Endothelial cell of umbilical vein (primary cell): Measurements from ENCODE around the gene PGAM2. TPM values are rescaled to one million over a fixed set of nuclear protein-coding genes. Genes with fewer than 3 reads are reported as not detected.

Experiments used
- BruUV-seq: library from RNA; stranded (reverse); fragments of 400-500 nt; replicated peaks from 2 replicates; lab custom pipeline; 2021; lab: Mats Ljungman, UMichigan
- CTCF ChIA-PET: fragments of 300-600, 350-600 bp; sonication (Branson Sonifier 250); formaldehyde crosslinking; loops from one replicate; lab custom pipeline; 2021; ENCODE audit warnings: antibody characterized with exemption, inconsistent platforms; lab: Charles Lee
- POLR2A ChIA-PET: fragments of 300-600, 350-600 bp; sonication (Branson Sonifier 250); formaldehyde crosslinking; loops from one replicate; lab custom pipeline; 2021; ENCODE audit warnings: antibody characterized with exemption, inconsistent platforms; lab: Charles Lee
- DNase-seq: peaks from one replicate; pipeline ENCODE4 v3.0.0-alpha.2; 2011; ENCODE audit warnings: low read depth, low spot score
- FAIRE-seq: peaks from 2 replicates; lab custom pipeline; 2011; peaks lifted over from hg19 to GRCh38; lab: Jason Lieb, UNC
- H2AFZ ChIP-seq: 2 replicates; pipeline ENCODE4 v1.6.0; 2012; ENCODE audit warnings: low read depth, low read length, control low read depth, inconsistent platforms
- H3K27ac ChIP-seq: 2 replicates; pipeline ENCODE4 v1.5.1; 2011; ENCODE audit warnings: low read depth, mild to moderate bottlenecking, control low read depth, low read length, moderate library complexity; ENCODE audit not compliant: insufficient read depth
- H3K27me3 ChIP-seq, 2 experiments: 2 replicates each; pipeline versions ENCODE4 v1.6.0 to v1.6.1; 2011; ENCODE audit warnings: low read length in 2 of 2, mixed read lengths in 1 of 2; ENCODE audit not compliant: control insufficient read depth in 2 of 2, insufficient read depth in 2 of 2
- H3K36me3 ChIP-seq, 2 experiments: 2 replicates in 1 of 2; 3 replicates in 1 of 2; pipeline ENCODE4 v1.5.1; 2011; ENCODE audit warnings: low read length in 2 of 2, mild to moderate bottlenecking in 1 of 2, moderate library complexity in 1 of 2; ENCODE audit not compliant: control insufficient read depth in 2 of 2, insufficient read depth in 2 of 2; ENCODE audit errors: extremely low read depth in 1 of 2
- H3K4me1 ChIP-seq: 3 replicates; pipeline ENCODE4 v1.5.1; 2011; ENCODE audit warnings: mild to moderate bottlenecking, low read length; ENCODE audit not compliant: control insufficient read depth, insufficient read depth; ENCODE audit errors: extremely low read depth
- H3K4me2 ChIP-seq: 2 replicates; pipeline ENCODE4 v1.6.1; 2011; ENCODE audit warnings: low read length, control low read depth, mixed read lengths; ENCODE audit not compliant: insufficient read depth
- H3K4me3 ChIP-seq, 3 experiments: fragments of 200-600 bp in 1 of 3; sonication (generic), shearing (Covaris generic) in 1 of 3; replicated peaks in 1 of 3; 2 replicates each; pipeline ENCODE4 v1.5.1; 2011 to 2016; ENCODE audit warnings: control low read depth in 3 of 3, low read length in 3 of 3, mild to moderate bottlenecking in 2 of 3, inconsistent platforms in 1 of 3, low read depth in 1 of 3, moderate library complexity in 1 of 3; ENCODE audit not compliant: insufficient read depth in 1 of 3
- H3K79me2 ChIP-seq: 2 replicates; pipeline ENCODE4 v1.6.0; 2012; ENCODE audit warnings: low read length, inconsistent platforms; ENCODE audit not compliant: control insufficient read depth, insufficient read depth
- H3K9ac ChIP-seq: replicated peaks from 2 replicates; pipeline ENCODE3; 2011; ENCODE audit warnings: low read length, control low read depth; ENCODE audit not compliant: insufficient read depth; ENCODE audit errors: extremely low read depth
- H3K9me1 ChIP-seq: replicated peaks from 3 replicates; pipeline ENCODE4 v1.6.0; 2011; ENCODE audit warnings: mild to moderate bottlenecking, low read length; ENCODE audit not compliant: control insufficient read depth, insufficient read depth; ENCODE audit errors: extremely low read depth
- H3K9me3 ChIP-seq: replicated peaks from 2 replicates; pipeline ENCODE4 v1.5.1; 2012; ENCODE audit warnings: low read length, inconsistent platforms; ENCODE audit not compliant: control insufficient read depth, insufficient read depth
- H4K20me1 ChIP-seq: replicated peaks from 2 replicates; pipeline ENCODE3; 2011; ENCODE audit warnings: mild to moderate bottlenecking, low read length; ENCODE audit not compliant: control insufficient read depth, insufficient read depth; ENCODE audit errors: extremely low read depth
- EZH2 ChIP-seq: IDR thresholded peaks from 2 replicates; pipeline ENCODE4 v1.6.1; 2012; ENCODE audit warnings: borderline replicate concordance, low read depth, mild to moderate bottlenecking, moderate library complexity, low read length, inconsistent platforms; ENCODE audit not compliant: severe bottlenecking
- GATA2 ChIP-seq: IDR thresholded peaks from 2 replicates; pipeline ENCODE4 v1.7.0; 2011; ENCODE audit warnings: low read depth, mild to moderate bottlenecking, moderate library complexity, mixed read lengths, low read length; ENCODE audit not compliant: insufficient read length, insufficient read depth
- MYC ChIP-seq: IDR thresholded peaks from one replicate; pipeline ENCODE4 v1.6.1; 2011; ENCODE audit warnings: mild to moderate bottlenecking, low read depth, low read length
- POLR2AphosphoS5 ChIP-seq: IDR thresholded peaks from 2 replicates; pipeline ENCODE4 v1.6.1; 2012; ENCODE audit warnings: low read depth, mild to moderate bottlenecking, control low read depth, low read length, moderate library complexity; ENCODE audit not compliant: insufficient read depth
- dilution Hi-C: fragments of 300-500 bp; cut with MboI; formaldehyde crosslinking; loops from one replicate; pipeline ENCODE4 v1.15.0; 2019; ENCODE audit warnings: low sequenced_read_pairs; ENCODE audit not compliant: extremely low pct_ligation_motif_present
- intact Hi-C: fragments of 100-400 bp; cut with micrococcal nuclease; formaldehyde crosslinking; loops from one replicate; pipeline ENCODE4 v1.10.0; 2022
- polyA plus RNA-seq, 4 experiments: library from polyadenylated mRNA; depleted of rRNA in 3 of 4; stranded (reverse) in 3 of 4; unstranded in 1 of 4; fragments of >200 nt; gene quantifications; 2 replicates each; pipeline versions ENCODE4 v1.2.1 to v1.2.3, GENCODE V29; 2011 to 2012; ENCODE audit warnings: missing spikeins in 1 of 4
- total RNA-seq: library from RNA; stranded (reverse); gene quantifications from 2 replicates; pipeline ENCODE4 v1.2.3, GENCODE V29; 2021
- TF ChIP-seq, protein P1 (sequence below), 2 donors: IDR thresholded peaks; 1 replicate in 1 of 2; 2 replicates in 1 of 2; pipeline ENCODE4 v1.5.1; 2011; ENCODE audit warnings: low read length in 2 of 2, mild to moderate bottlenecking in 2 of 2, moderate library complexity in 2 of 2, control low read depth in 1 of 2, inconsistent platforms in 1 of 2, low read depth in 1 of 2; ENCODE audit not compliant: insufficient read depth in 1 of 2; ENCODE audit errors: extremely low read depth in 1 of 2

PGAM2 gene
- total and polyA plus RNA-seq, 2 donors (not counting 3 experiments of a cell fraction or from before 2014, with no cell fraction given): 0.19 TPM; not detected in 1

- Histone ChIP-seq H3K79me2 (peaks cover 24% of the 10 kb centered on the region), H3K36me3 (peaks cover 4 to 32% of the 10 kb centered on the region in 2 experiments), H3K4me1 (no peaks in the 10 kb centered on the region), H3K27me3 (no peaks in the 10 kb centered on the region), H3K9ac (no peak overlapping the region), H3K9me3 (no peaks in the 10 kb centered on the region), H2AFZ (no peak overlapping the region), H3K4me3 (no peak overlapping the region), H3K27ac (no peak overlapping the region), H3K9me1 (no peaks in the 10 kb centered on the region), H4K20me1 (no peaks in the 10 kb centered on the region), H3K4me2 (no peak overlapping the region)
- intact Hi-C loops (no loop called here), dilution Hi-C loops (no loop called here)
- no TSS peak for BruUV-seq
- no peak for DNase-seq
- ChIA-PET POLR2A (no interaction called here), CTCF (interaction anchor here (0.8 kb wide), 1 partner anchor 9 kb away, joined by 3 read pairs; no protein-coding TSS in a partner anchor)
- FAIRE-seq: no peak
- TF ChIP-seq GATA2: no peak
- TF ChIP-seq MYC: no peak
- TF ChIP-seq, protein P1, sequence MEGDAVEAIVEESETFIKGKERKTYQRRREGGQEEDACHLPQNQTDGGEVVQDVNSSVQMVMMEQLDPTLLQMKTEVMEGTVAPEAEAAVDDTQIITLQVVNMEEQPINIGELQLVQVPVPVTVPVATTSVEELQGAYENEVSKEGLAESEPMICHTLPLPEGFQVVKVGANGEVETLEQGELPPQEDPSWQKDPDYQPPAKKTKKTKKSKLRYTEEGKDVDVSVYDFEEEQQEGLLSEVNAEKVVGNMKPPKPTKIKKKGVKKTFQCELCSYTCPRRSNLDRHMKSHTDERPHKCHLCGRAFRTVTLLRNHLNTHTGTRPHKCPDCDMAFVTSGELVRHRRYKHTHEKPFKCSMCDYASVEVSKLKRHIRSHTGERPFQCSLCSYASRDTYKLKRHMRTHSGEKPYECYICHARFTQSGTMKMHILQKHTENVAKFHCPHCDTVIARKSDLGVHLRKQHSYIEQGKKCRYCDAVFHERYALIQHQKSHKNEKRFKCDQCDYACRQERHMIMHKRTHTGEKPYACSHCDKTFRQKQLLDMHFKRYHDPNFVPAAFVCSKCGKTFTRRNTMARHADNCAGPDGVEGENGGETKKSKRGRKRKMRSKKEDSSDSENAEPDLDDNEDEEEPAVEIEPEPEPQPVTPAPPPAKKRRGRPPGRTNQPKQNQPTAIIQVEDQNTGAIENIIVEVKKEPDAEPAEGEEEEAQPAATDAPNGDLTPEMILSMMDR (IDR thresholded peaks at IDR 0.05; ENCODE audit: extremely low read depth in 1 of 2, insufficient read depth in 1 of 2, low read depth in 1 of 2, low read length in 2 of 2): no peak
Measured at GRCh38 chr7:44051611-44052220, 13.7 kb downstream of the PGAM2 start.

GRCh38 chr7:44050915-44051560 lies 14.3 kb downstream of the PGAM2 start:
- Histone ChIP-seq H3K79me2 (peaks cover 31% of the 10 kb centered on the region), H3K4me1 (peaks cover under 1% of the 10 kb centered on the region), H3K27ac (no peak overlapping the region), H3K9me3 (no peaks in the 10 kb centered on the region), H3K4me2 (no peak overlapping the region), H3K9ac (no peak overlapping the region), H3K36me3 (peaks cover 2 to 29% of the 10 kb centered on the region in 2 experiments), H3K27me3 (no peaks in the 10 kb centered on the region), H3K9me1 (no peaks in the 10 kb centered on the region), H4K20me1 (no peaks in the 10 kb centered on the region), H2AFZ (no peak overlapping the region), H3K4me3 (no peak overlapping the region)
- FAIRE-seq (no peak), DNase-seq (no peak)
- BruUV-seq: no TSS peak
- no peak for TF ChIP-seq EZH2
- TF ChIP-seq POLR2AphosphoS5: no peak
- ChIA-PET POLR2A (no interaction called here), CTCF (interaction anchor here (0.8 kb wide), 1 partner anchor 9 kb away, joined by 3 read pairs; no protein-coding TSS in a partner anchor)
- intact Hi-C loops: no loop called here
- dilution Hi-C loops: no loop called here
